ENCODE data around the gene TMEM156. TPM values are rescaled to one million over a fixed set of nuclear protein-coding genes. Genes with fewer than 3 reads are reported as not detected.

The TMEM156 gene
- total and polyA plus RNA-seq, 10 of the 15 experiments (the other 5 are each of a cell fraction or from before 2014, with no cell fraction given): 20.8 to 48.3 (median 32.7) TPM

- FAIRE-seq: no peak
- ChIA-PET RAD21 (ENCODE audit: unreplicated experiment) (no interaction called here), SMC1A (ENCODE audit: uncharacterized antibody, unreplicated experiment) (interaction anchor here (0.7 to 1.7 kb wide), 3 partner anchors 9 to 165 kb away, joined by 3 to 6 read pairs (median 3); no protein-coding TSS in a partner anchor), CTCF (no interaction called here), POLR2A (interaction anchor here (0.8 kb wide), 1 partner anchor 17 kb away, joined by 3 read pairs; no protein-coding TSS in a partner anchor)
- no peak for ATAC-seq
- intact Hi-C loops (cut with micrococcal nuclease; ENCODE audit: unreplicated experiment): no loop called here
- Histone ChIP-seq H3K79me2 (ENCODE audit: control insufficient read depth, insufficient read depth, low read length) (peaks cover 13% of the 10 kb centered on the region), H3K36me3 (ENCODE audit: control insufficient read depth in 2 of 2, insufficient read depth in 2 of 2, low read length in 1 of 2) (no peaks in the 10 kb centered on the region), H2AFZ (ENCODE audit: control insufficient read depth, low read depth, low read length) (no peak overlapping the region), H3K27ac (ENCODE audit: control insufficient read depth, insufficient read depth) (no peak overlapping the region), H3K4me3 (no peak overlapping the region), H3K9ac (ENCODE audit: control insufficient read depth, insufficient read depth, low read length) (no peak overlapping the region), H4K20me1 (ENCODE audit: control insufficient read depth, insufficient read depth) (no peaks in the 10 kb centered on the region), H3K4me2 (ENCODE audit: control insufficient read depth, insufficient read depth) (no peak overlapping the region), H3K9me3 (replicated peaks; ENCODE audit: control insufficient read depth, insufficient read depth, low read length) (no peaks in the 10 kb centered on the region), H3K4me1 (ENCODE audit: control insufficient read depth, insufficient read depth, low read length) (peaks cover 4% of the 10 kb centered on the region), H3K27me3 (replicated peaks in 1 of 2; ENCODE audit: control insufficient read depth in 2 of 2, insufficient read depth in 2 of 2, low read length in 1 of 2) (no peaks in the 10 kb centered on the region)
- BruUV-seq (replicated peaks): no TSS peak
- TF ChIP-seq ASH2L (IDR thresholded peaks at IDR 0.05; ENCODE audit: borderline replicate concordance, low read depth): no peak
- TF ChIP-seq, protein P1, sequence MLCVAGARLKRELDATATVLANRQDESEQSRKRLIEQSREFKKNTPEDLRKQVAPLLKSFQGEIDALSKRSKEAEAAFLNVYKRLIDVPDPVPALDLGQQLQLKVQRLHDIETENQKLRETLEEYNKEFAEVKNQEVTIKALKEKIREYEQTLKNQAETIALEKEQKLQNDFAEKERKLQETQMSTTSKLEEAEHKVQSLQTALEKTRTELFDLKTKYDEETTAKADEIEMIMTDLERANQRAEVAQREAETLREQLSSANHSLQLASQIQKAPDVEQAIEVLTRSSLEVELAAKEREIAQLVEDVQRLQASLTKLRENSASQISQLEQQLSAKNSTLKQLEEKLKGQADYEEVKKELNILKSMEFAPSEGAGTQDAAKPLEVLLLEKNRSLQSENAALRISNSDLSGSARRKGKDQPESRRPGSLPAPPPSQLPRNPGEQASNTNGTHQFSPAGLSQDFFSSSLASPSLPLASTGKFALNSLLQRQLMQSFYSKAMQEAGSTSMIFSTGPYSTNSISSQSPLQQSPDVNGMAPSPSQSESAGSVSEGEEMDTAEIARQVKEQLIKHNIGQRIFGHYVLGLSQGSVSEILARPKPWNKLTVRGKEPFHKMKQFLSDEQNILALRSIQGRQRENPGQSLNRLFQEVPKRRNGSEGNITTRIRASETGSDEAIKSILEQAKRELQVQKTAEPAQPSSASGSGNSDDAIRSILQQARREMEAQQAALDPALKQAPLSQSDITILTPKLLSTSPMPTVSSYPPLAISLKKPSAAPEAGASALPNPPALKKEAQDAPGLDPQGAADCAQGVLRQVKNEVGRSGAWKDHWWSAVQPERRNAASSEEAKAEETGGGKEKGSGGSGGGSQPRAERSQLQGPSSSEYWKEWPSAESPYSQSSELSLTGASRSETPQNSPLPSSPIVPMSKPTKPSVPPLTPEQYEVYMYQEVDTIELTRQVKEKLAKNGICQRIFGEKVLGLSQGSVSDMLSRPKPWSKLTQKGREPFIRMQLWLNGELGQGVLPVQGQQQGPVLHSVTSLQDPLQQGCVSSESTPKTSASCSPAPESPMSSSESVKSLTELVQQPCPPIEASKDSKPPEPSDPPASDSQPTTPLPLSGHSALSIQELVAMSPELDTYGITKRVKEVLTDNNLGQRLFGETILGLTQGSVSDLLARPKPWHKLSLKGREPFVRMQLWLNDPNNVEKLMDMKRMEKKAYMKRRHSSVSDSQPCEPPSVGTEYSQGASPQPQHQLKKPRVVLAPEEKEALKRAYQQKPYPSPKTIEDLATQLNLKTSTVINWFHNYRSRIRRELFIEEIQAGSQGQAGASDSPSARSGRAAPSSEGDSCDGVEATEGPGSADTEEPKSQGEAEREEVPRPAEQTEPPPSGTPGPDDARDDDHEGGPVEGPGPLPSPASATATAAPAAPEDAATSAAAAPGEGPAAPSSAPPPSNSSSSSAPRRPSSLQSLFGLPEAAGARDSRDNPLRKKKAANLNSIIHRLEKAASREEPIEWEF (IDR thresholded peaks at IDR 0.05; ENCODE audit: insufficient replicate concordance, low read depth, low read length): no peak
- no peak for TF ChIP-seq CHD2 (IDR thresholded peaks at IDR 0.05; ENCODE audit: borderline replicate concordance, low read depth, low read length)
- no peak for TF ChIP-seq SIX5 (IDR thresholded peaks at IDR 0.05; ENCODE audit: low read depth, low read length, severe bottlenecking)
- no peak for TF ChIP-seq GABPA (IDR thresholded peaks at IDR 0.05; ENCODE audit: low read depth)
- TF ChIP-seq RUNX3 (IDR thresholded peaks at IDR 0.05; ENCODE audit: low read length): no peak
- no peak for TF ChIP-seq SPI1 (IDR thresholded peaks at IDR 0.05; ENCODE audit: borderline replicate concordance, insufficient read depth, low read depth, low read length)
- TF ChIP-seq CBFB (IDR thresholded peaks at IDR 0.05; ENCODE audit: low read depth): no peak
- no peak for TF ChIP-seq ESRRA (IDR thresholded peaks at IDR 0.05; ENCODE audit: low read length)
- TF ChIP-seq STAT3 (IDR thresholded peaks at IDR 0.05; ENCODE audit: low read depth, low read length): no peak
- no peak for TF ChIP-seq MYB (IDR thresholded peaks at IDR 0.05; ENCODE audit: borderline replicate concordance, low read depth, low read length)
- no peak for TF ChIP-seq PAX8 (IDR thresholded peaks at IDR 0.05)
- TF ChIP-seq ATF7 (IDR thresholded peaks at IDR 0.05; ENCODE audit: low read depth): no peak
- TF ChIP-seq MTA3 (IDR thresholded peaks at IDR 0.05; ENCODE audit: borderline replicate concordance, low read length): no peak
- TF ChIP-seq, protein P2, sequence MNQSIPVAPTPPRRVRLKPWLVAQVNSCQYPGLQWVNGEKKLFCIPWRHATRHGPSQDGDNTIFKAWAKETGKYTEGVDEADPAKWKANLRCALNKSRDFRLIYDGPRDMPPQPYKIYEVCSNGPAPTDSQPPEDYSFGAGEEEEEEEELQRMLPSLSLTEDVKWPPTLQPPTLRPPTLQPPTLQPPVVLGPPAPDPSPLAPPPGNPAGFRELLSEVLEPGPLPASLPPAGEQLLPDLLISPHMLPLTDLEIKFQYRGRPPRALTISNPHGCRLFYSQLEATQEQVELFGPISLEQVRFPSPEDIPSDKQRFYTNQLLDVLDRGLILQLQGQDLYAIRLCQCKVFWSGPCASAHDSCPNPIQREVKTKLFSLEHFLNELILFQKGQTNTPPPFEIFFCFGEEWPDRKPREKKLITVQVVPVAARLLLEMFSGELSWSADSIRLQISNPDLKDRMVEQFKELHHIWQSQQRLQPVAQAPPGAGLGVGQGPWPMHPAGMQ (IDR thresholded peaks at IDR 0.05; ENCODE audit: borderline replicate concordance): no peak
- no peak for TF ChIP-seq BRCA1 (IDR thresholded peaks at IDR 0.05; ENCODE audit: low read depth, low read length)
- in situ Hi-C loops (cut with MboI): no loop called here
- no peak for DNase-seq (ENCODE audit: low read depth, low spot score)
- WGBS (ENCODE audit: insufficient coverage, insufficient replicate concordance, low lambda C conversion rate, missing lambda C conversion rate): 100% methylated on average over 3 of the region's 3 CpGs
These were observed 35.2 kb upstream of the TMEM156 start for GRCh38 chr4:39067451-39067850.

Data from GM12878 (cell line).